ENCODE measurements around the gene CORO1C.

CORO1C gene

GRCh38 chr12:108605690-108606406 lies 125.5 kb downstream of the CORO1C start:
- ChIA-PET POLR2A (ENCODE audit: low non-redundant PET) (no interaction called here), CTCF (no interaction called here)
- no peak overlapping the region for H3K27ac ChIP-seq
- no peak for TF ChIP-seq CTCF (conservative IDR thresholded peaks at IDR 0.05; ENCODE audit: low read depth)
- DNase-seq (ENCODE audit: low spot score) = no peak

- no peak for DNase-seq (ENCODE audit: low spot score)
- ChIA-PET CTCF (no interaction called here), POLR2A (ENCODE audit: low non-redundant PET) (no interaction called here)
- TF ChIP-seq CTCF (conservative IDR thresholded peaks at IDR 0.05; ENCODE audit: low read depth) = no peak
- H3K27ac ChIP-seq = no peak overlapping the region
These were observed 126.2 kb downstream of the CORO1C start for GRCh38 chr12:108605000-108605689.

GRCh38 chr12:108604208-108604941 lies 126.9 kb downstream of the CORO1C start:
- TF ChIP-seq CTCF (conservative IDR thresholded peaks at IDR 0.05; ENCODE audit: low read depth) = no peak
- H3K27ac ChIP-seq = no peak overlapping the region
- CTCF ChIA-PET = no interaction called here
- no peak for DNase-seq (ENCODE audit: low spot score)
- POLR2A ChIA-PET (ENCODE audit: low non-redundant PET) = no interaction called here

- POLR2A ChIA-PET (ENCODE audit: low non-redundant PET) = no interaction called here
- no peak for TF ChIP-seq CTCF (conservative IDR thresholded peaks at IDR 0.05; ENCODE audit: low read depth)
- no peak overlapping the region for H3K27ac ChIP-seq
- DNase-seq (ENCODE audit: low spot score) = no peak
- CTCF ChIA-PET = no interaction called here
These were observed 127.6 kb downstream of the CORO1C start for GRCh38 chr12:108603743-108604142.

GRCh38 chr12:108602976-108603704 lies 128.2 kb downstream of the CORO1C start:
- ChIA-PET POLR2A (ENCODE audit: low non-redundant PET) (no interaction called here), CTCF (no interaction called here)
- H3K27ac ChIP-seq = no peak overlapping the region
- no peak for TF ChIP-seq CTCF (conservative IDR thresholded peaks at IDR 0.05; ENCODE audit: low read depth)
- DNase-seq (ENCODE audit: low spot score) = no peak

GRCh38 chr12:108602209-108602705 lies 129.1 kb downstream of the CORO1C start:
- H3K27ac ChIP-seq = no peak overlapping the region
- no peak for DNase-seq (ENCODE audit: low spot score)
- CTCF ChIA-PET = interaction anchor here (1.1 kb wide), 1 partner anchor 16 kb away, joined by 6 read pairs; no protein-coding TSS in a partner anchor
- POLR2A ChIA-PET (ENCODE audit: low non-redundant PET) = no interaction called here
- TF ChIP-seq CTCF (conservative IDR thresholded peaks at IDR 0.05; ENCODE audit: low read depth) = no peak
